A549 (cell line): ENCODE measurements around the gene ODC1. TPM values are rescaled to one million over a fixed set of nuclear protein-coding genes. Genes with fewer than 3 reads are reported as not detected.

ENCODE experiments used
- ATAC-seq, 2 experiments: fragments of 200-7000 bp in 1 of 2; fragments of >200 bp in 1 of 2; cut with Nextera tagmentation in 1 of 2; cut with Tn5 transposase in 1 of 2; 3 replicates each; pipeline versions ENCODE4 v1.8.0 to v1.9.1; 2018 to 2020; ENCODE audit warnings: mild to moderate bottlenecking in 1 of 2, moderate library complexity in 1 of 2
- CTCF ChIA-PET: fragments of 300-600 bp; sonication (Branson Sonifier 250); formaldehyde crosslinking; extraction: SDS; loops from one replicate; lab custom pipeline; 2021; ENCODE audit warnings: antibody characterized with exemption, inconsistent platforms; lab: Yijun Ruan, JAX
- POLR2A ChIA-PET: fragments of 350-600 bp; formaldehyde crosslinking; extraction: SDS; loops from one replicate; lab custom pipeline; 2021; ENCODE audit warnings: antibody characterized with exemption, inconsistent platforms; lab: Yijun Ruan, JAX
- DNase-seq, 2 experiments: peaks; one replicate each; pipeline versions ENCODE4 v3.0.0 to v3.0.0-alpha.2; 2011 to 2016; ENCODE audit warnings: low read depth in 1 of 2, low spot score in 1 of 2
- FAIRE-seq: peaks from 2 replicates; lab custom pipeline; 2011; peaks lifted over from hg19 to GRCh38; lab: Jason Lieb, UNC
- H3K27ac ChIP-seq, 2 experiments: fragments of >200 bp; sonication (Bioruptor Twin); formaldehyde crosslinking; 3 replicates each; pipeline ENCODE4 v1.5.1; 2016 to 2017
- H3K4me1 ChIP-seq: fragments of >200 bp; sonication (Bioruptor Twin); formaldehyde crosslinking; 3 replicates; pipeline ENCODE4 v1.6.1; 2016
- H3K4me2 ChIP-seq: fragments of >200 bp; sonication (Bioruptor Twin); formaldehyde crosslinking; 3 replicates; pipeline ENCODE4 v1.6.1; 2016
- H3K4me3 ChIP-seq: fragments of >200 bp; sonication (Bioruptor Twin); formaldehyde crosslinking; 3 replicates; pipeline ENCODE4 v1.5.1; 2016
- H3K9me3 ChIP-seq: fragments of >200 bp; sonication (Bioruptor Twin); formaldehyde crosslinking; 3 replicates; pipeline ENCODE4 v1.6.1; 2016
- CBX2 ChIP-seq: fragments of 200-600 bp; sonication (generic); IDR thresholded peaks from 2 replicates; pipeline ENCODE4 v1.6.1; 2016; ENCODE audit warnings: low read depth, mild to moderate bottlenecking, borderline replicate concordance
- CBX8 ChIP-seq: fragments of 200-600 bp; sonication (generic); IDR thresholded peaks from 2 replicates; pipeline ENCODE4 v1.6.1; 2016
- CEBPB ChIP-seq, 2 experiments: fragments of >200 bp in 1 of 2; sonication (Bioruptor Twin) in 1 of 2; formaldehyde crosslinking in 1 of 2; IDR thresholded peaks; 2 replicates each; pipeline ENCODE4 v1.6.1; 2012 to 2016
- CHD2 ChIP-seq: fragments of 150-350 bp; IDR thresholded peaks from 2 replicates; pipeline ENCODE4 v1.6.1; 2014; ENCODE audit warnings: low read length; ENCODE audit not compliant: partially characterized antibody
- EHF ChIP-seq: fragments of 250-450 bp; sonication (Bioruptor Pico); IDR thresholded peaks from 2 replicates; pipeline ENCODE4 v1.5.0; 2020; ENCODE audit warnings: mild to moderate bottlenecking
- EHMT2 ChIP-seq: fragments of 200-600 bp; sonication (generic); IDR thresholded peaks from 2 replicates; pipeline ENCODE4 v1.6.1; 2016; ENCODE audit warnings: antibody characterized with exemption, low read depth, mild to moderate bottlenecking, moderate library complexity
- FOXS1 ChIP-seq: fragments of 250-450 bp; sonication (Bioruptor Pico); IDR thresholded peaks from 2 replicates; pipeline ENCODE4 v1.5.0; 2020; ENCODE audit warnings: mild to moderate bottlenecking, moderate library complexity
- HDAC2 ChIP-seq: fragments of 200-600 bp; sonication (generic); IDR thresholded peaks from 2 replicates; pipeline ENCODE4 v1.6.1; 2016
- HES2 ChIP-seq: fragments of >200 bp; sonication (Bioruptor Twin); formaldehyde crosslinking; IDR thresholded peaks from 2 replicates; pipeline ENCODE4 v1.6.1; 2016
- HMGXB4 ChIP-seq: fragments of 250-450 bp; sonication (Bioruptor Pico); IDR thresholded peaks from 2 replicates; pipeline ENCODE4 v1.5.0; 2021; ENCODE audit warnings: mild to moderate bottlenecking, moderate library complexity, borderline replicate concordance
- JUN ChIP-seq, 2 experiments: fragments of >200 bp; sonication (Bioruptor Twin); formaldehyde crosslinking; IDR thresholded peaks; 2 replicates in 1 of 2; 3 replicates in 1 of 2; pipeline ENCODE4 v1.6.1; 2016 to 2017
- KDM1A ChIP-seq: fragments of 200-600 bp; sonication (generic); IDR thresholded peaks from 2 replicates; pipeline ENCODE4 v1.6.1; 2016; ENCODE audit warnings: low read depth, mild to moderate bottlenecking
- MAFK ChIP-seq: fragments of 450-650 bp; IDR thresholded peaks from 2 replicates; pipeline ENCODE4 v1.6.1; 2014; ENCODE audit not compliant: partially characterized antibody
- MAZ ChIP-seq: fragments of 150-350 bp; IDR thresholded peaks from 2 replicates; pipeline ENCODE4 v1.6.1; 2014; ENCODE audit warnings: antibody characterized with exemption, low read depth, low read length, borderline replicate concordance
- MYC ChIP-seq: IDR thresholded peaks from 2 replicates; pipeline ENCODE4 v1.6.1; 2012; ENCODE audit warnings: mild to moderate bottlenecking, inconsistent platforms, low read length, improper control_type of control experiment, borderline replicate concordance
- NPAS2 ChIP-seq: fragments of 250-450 bp; sonication (Bioruptor Pico); IDR thresholded peaks from 2 replicates; pipeline ENCODE4 v1.8.0; 2022; ENCODE audit warnings: mild to moderate bottlenecking, moderate library complexity, borderline replicate concordance
- NR3C1 ChIP-seq: fragments of >200 bp; sonication (Bioruptor Twin); formaldehyde crosslinking; IDR thresholded peaks from 3 replicates; pipeline ENCODE4 v1.6.1; 2017
- PBX3 ChIP-seq: IDR thresholded peaks from 2 replicates; pipeline ENCODE4 v1.6.1; 2012
- PHF8 ChIP-seq: fragments of 200-600 bp; sonication (generic); IDR thresholded peaks from 2 replicates; pipeline ENCODE4 v1.6.1; 2016; ENCODE audit warnings: low read depth, mild to moderate bottlenecking, antibody characterized with exemption, moderate library complexity, borderline replicate concordance
- POLR2AphosphoS2 ChIP-seq: conservative IDR thresholded peaks from 2 replicates; pipeline ENCODE4 v1.6.1; 2012; ENCODE audit warnings: low read length, improper control_type of control experiment, inconsistent platforms
- RAD21 ChIP-seq, 2 experiments: fragments of >200 bp in 1 of 2; sonication (Bioruptor Twin) in 1 of 2; formaldehyde crosslinking in 1 of 2; IDR thresholded peaks in 1 of 2; conservative IDR thresholded peaks in 1 of 2; 2 replicates in 1 of 2; 3 replicates in 1 of 2; pipeline ENCODE4 v1.6.1; 2012 to 2018; ENCODE audit warnings: inconsistent platforms in 1 of 2
- RARB ChIP-seq: fragments of 250-450 bp; sonication (Bioruptor Pico); IDR thresholded peaks from 2 replicates; pipeline ENCODE4 v1.8.0; 2021; ENCODE audit warnings: mild to moderate bottlenecking, moderate library complexity
- TFCP2L1 ChIP-seq: fragments of 250-450 bp; sonication (Bioruptor Pico); IDR thresholded peaks from 2 replicates; pipeline ENCODE4 v1.5.0; 2021; ENCODE audit warnings: mild to moderate bottlenecking
- ZFP36 ChIP-seq: fragments of 450-650 bp; IDR thresholded peaks from 2 replicates; pipeline ENCODE4 v1.6.1; 2014; ENCODE audit warnings: borderline replicate concordance; ENCODE audit not compliant: partially characterized antibody
- WGBS: methylation state at CpG from one replicate; pipeline ENCODE4 v1.1.6; 2017; ENCODE audit errors: missing lambda C conversion rate; 5-methylcytosine and 5-hydroxymethylcytosine counted together
- polyA plus RNA-seq, 4 experiments: library from polyadenylated mRNA; depleted of rRNA in 3 of 4; stranded (reverse); fragments of >200 nt; fragmentation: RNase III in 1 of 4; extraction: RNeasy Plus Mini Kit Qiagen cat#74134 plus additional on column Dnase treatment in 1 of 4; gene quantifications; 2 replicates in 3 of 4; 3 replicates in 1 of 4; pipeline ENCODE4 v1.2.3, GENCODE V29; 2011 to 2017

The ODC1 gene
- polyA plus RNA-seq, 2 of the 4 experiments (the other 2 are of a cell fraction): 57.8 to 265 TPM

GRCh38 chr2:10482913-10483312 lies 34.8 kb upstream of the ODC1 start:
- no peak overlapping the region for H3K27ac ChIP-seq
- CTCF ChIA-PET: interaction anchor here (0.6 to 2.5 kb wide), 7 partner anchors 9 to 35 kb away, joined by 3 to 11 read pairs (median 4); partner anchors contain the start of gene ODC1
- WGBS: 65% methylated on average over 7 of the region's 7 CpGs
- no peak for DNase-seq
- no peak for ATAC-seq
- H3K9me3 ChIP-seq: no peaks in the 10 kb centered on the region
- no peak overlapping the region for H3K4me2 ChIP-seq
- no peak for FAIRE-seq
- peaks cover 19% of the 10 kb centered on the region for H3K4me1 ChIP-seq
- H3K4me3 ChIP-seq: no peak overlapping the region
- POLR2A ChIA-PET: no interaction called here
- no peak for TF ChIP-seq KDM1A
- TF ChIP-seq RAD21 (conservative IDR thresholded peaks at IDR 0.05 in 1 of 2, IDR thresholded peaks at IDR 0.05 in 1 of 2): no peak

- WGBS: 51% methylated on average over 8 of the region's 8 CpGs
- no peak for TF ChIP-seq CHD2
- no peak for TF ChIP-seq EHMT2
- no peak for TF ChIP-seq MAFK
- no peak for TF ChIP-seq POLR2AphosphoS2
- TF ChIP-seq RARB (CRISPR knock-in tag): no peak
- TF ChIP-seq CEBPB (IDR thresholded peaks at IDR 0.05): no peak
- no peak for TF ChIP-seq JUN (IDR thresholded peaks at IDR 0.05)
- no peak for TF ChIP-seq PHF8
- TF ChIP-seq EHF: no peak
- no peak for TF ChIP-seq NR3C1
- TF ChIP-seq MYC: no peak
- TF ChIP-seq PBX3: no peak
- TF ChIP-seq, all 56 proteins: peak for 0
- POLR2A ChIA-PET: no interaction called here
These were observed 34.3 kb upstream of the ODC1 start for GRCh38 chr2:10482460-10482859.

GRCh38 chr2:10481666-10482157 lies 33.6 kb upstream of the ODC1 start:
- ATAC-seq (no peak; a peak in 1 of 6 replicates), DNase-seq (no peak), FAIRE-seq (no peak)
- WGBS: 92% methylated on average over 10 of the region's 10 CpGs
- H3K4me1 ChIP-seq: peaks cover 10% of the 10 kb centered on the region
- H3K9me3 ChIP-seq: no peaks in the 10 kb centered on the region
- no peak overlapping the region for H3K27ac ChIP-seq
- no peak for TF ChIP-seq HES2
- TF ChIP-seq KDM1A: no peak
- TF ChIP-seq RAD21 (conservative IDR thresholded peaks at IDR 0.05 in 1 of 2, IDR thresholded peaks at IDR 0.05 in 1 of 2): no peak
- TF ChIP-seq HDAC2: no peak
- no peak for TF ChIP-seq NPAS2 (CRISPR knock-in tag)
- TF ChIP-seq CBX8: no peak
- no peak for TF ChIP-seq TFCP2L1 (CRISPR knock-in tag)
- no peak for TF ChIP-seq FOXS1
- no peak for TF ChIP-seq CBX2
- no peak for TF ChIP-seq MAZ
- no peak for TF ChIP-seq ZFP36
- no peak for TF ChIP-seq HMGXB4 (CRISPR knock-in tag)
- ChIA-PET CTCF (interaction anchor here (0.6 to 2.5 kb wide), 7 partner anchors 9 to 613 kb away, joined by 3 to 8 read pairs (median 6); no protein-coding TSS in a partner anchor), POLR2A (no interaction called here)
- no peak overlapping the region for H3K4me2 ChIP-seq
- no peak overlapping the region for H3K4me3 ChIP-seq

More at GRCh38 chr2:10482460-10482859, 34.3 kb upstream of the ODC1 start:
- Histone ChIP-seq H3K27ac (no peak overlapping the region), H3K4me3 (no peak overlapping the region), H3K4me1 (peaks cover 18% of the 10 kb centered on the region), H3K9me3 (no peaks in the 10 kb centered on the region), H3K4me2 (no peak overlapping the region)
- DNase-seq: no peak
- CTCF ChIA-PET: interaction anchor here (0.6 to 2.5 kb wide), 7 partner anchors 9 to 32 kb away, joined by 3 to 11 read pairs (median 4); no protein-coding TSS in a partner anchor
- ATAC-seq: no peak
- no peak for FAIRE-seq
